HepG2 (cell line): ENCODE data around the gene SYNDIG1.

Experiments used
- EP300 ChIP-seq, 3 experiments: sonication (generic) in 1 of 3; formaldehyde crosslinking in 1 of 3; IDR thresholded peaks; 2 replicates each; pipeline versions ENCODE4 v1.5.1 to v1.6.1; 2011 to 2020; ENCODE audit warnings: low read depth in 2 of 3, low read length in 2 of 3, borderline replicate concordance in 1 of 3, improper control_type of control experiment in 1 of 3, mild to moderate bottlenecking in 1 of 3, missing genetic modification reagents in 1 of 3, moderate library complexity in 1 of 3
- KDM6A ChIP-seq: IDR thresholded peaks from 2 replicates; pipeline ENCODE4 v1.6.1; 2016; ENCODE audit warnings: low read depth
- NPAS2 ChIP-seq: sonication (generic); formaldehyde crosslinking; IDR thresholded peaks from 2 replicates; pipeline ENCODE4 v1.8.0; 2022; ENCODE audit warnings: mild to moderate bottlenecking, missing genetic modification reagents, borderline replicate concordance
- USF2 ChIP-seq, 2 experiments: sonication (generic) in 1 of 2; formaldehyde crosslinking in 1 of 2; IDR thresholded peaks; 2 replicates each; pipeline versions ENCODE4 v1.5.1 to v1.6.1; 2011 to 2020; ENCODE audit warnings: borderline replicate concordance in 1 of 2, low read depth in 1 of 2, low read length in 1 of 2, mild to moderate bottlenecking in 1 of 2, missing genetic modification reagents in 1 of 2, moderate library complexity in 1 of 2
- TF ChIP-seq, protein P1 (sequence below): sonication (generic); formaldehyde crosslinking; IDR thresholded peaks from 2 replicates; pipeline ENCODE4 v1.5.0; 2020; ENCODE audit warnings: mild to moderate bottlenecking, missing genetic modification reagents, moderate library complexity

DNA sequence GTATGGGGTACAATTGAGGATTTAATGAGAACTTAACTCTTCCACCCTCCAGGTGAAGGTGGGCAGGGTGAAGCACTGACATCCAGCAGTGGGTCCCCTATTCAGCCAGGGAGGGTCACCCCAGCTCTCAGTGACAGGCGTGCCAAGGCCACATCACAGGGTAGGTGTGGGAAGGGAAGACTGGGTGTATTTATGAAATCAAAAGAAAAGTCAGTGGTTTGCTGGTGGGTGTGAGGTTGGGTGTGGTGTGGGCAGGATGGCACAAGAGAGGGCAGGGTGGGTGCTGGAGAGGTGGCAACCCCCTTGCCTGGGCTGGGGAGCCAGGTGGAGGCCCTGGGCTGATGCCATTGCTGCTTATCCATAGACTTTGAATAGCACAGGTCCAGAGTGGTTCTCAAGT, 16.6 kb downstream of the SYNDIG1 start:
- TF ChIP-seq USF2 (IDR thresholded peaks at IDR 0.05; ENCODE audit: low read depth, low read length), result no peak
- no peak for TF ChIP-seq USF2 (CRISPR knock-in tag; IDR thresholded peaks at IDR 0.05; ENCODE audit: borderline replicate concordance)
- TF ChIP-seq KDM6A (CRISPR knock-in tag), result no peak
- TF ChIP-seq, protein P1, sequence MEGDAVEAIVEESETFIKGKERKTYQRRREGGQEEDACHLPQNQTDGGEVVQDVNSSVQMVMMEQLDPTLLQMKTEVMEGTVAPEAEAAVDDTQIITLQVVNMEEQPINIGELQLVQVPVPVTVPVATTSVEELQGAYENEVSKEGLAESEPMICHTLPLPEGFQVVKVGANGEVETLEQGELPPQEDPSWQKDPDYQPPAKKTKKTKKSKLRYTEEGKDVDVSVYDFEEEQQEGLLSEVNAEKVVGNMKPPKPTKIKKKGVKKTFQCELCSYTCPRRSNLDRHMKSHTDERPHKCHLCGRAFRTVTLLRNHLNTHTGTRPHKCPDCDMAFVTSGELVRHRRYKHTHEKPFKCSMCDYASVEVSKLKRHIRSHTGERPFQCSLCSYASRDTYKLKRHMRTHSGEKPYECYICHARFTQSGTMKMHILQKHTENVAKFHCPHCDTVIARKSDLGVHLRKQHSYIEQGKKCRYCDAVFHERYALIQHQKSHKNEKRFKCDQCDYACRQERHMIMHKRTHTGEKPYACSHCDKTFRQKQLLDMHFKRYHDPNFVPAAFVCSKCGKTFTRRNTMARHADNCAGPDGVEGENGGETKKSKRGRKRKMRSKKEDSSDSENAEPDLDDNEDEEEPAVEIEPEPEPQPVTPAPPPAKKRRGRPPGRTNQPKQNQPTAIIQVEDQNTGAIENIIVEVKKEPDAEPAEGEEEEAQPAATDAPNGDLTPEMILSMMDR (CRISPR knock-in tag), result no peak
- no peak for TF ChIP-seq EP300 (IDR thresholded peaks at IDR 0.05; ENCODE audit: low read depth in 2 of 2, low read length in 2 of 2)
- no peak for TF ChIP-seq EP300 (CRISPR knock-in tag; IDR thresholded peaks at IDR 0.05; ENCODE audit: borderline replicate concordance)
- no peak for TF ChIP-seq NPAS2 (CRISPR knock-in tag)
